ENCODE data around the gene TDRD10.

Gene TDRD10

GRCh38 chr1:154502066-154502743 lies at the start of gene TDRD10, which contains the start of gene SHE:
Gene TDRD10 (plus strand): TSS chr1:154502219. CDS start chr1:154506904, 4,685 bp downstream.
Gene SHE (minus strand): TSS chr1:154502412. CDS start chr1:154502026, 386 bp downstream.
- no peak for DNase-seq (ENCODE audit: low spot score)
- H3K27ac ChIP-seq, result no peak within 1 kb of the TSS
- ChIA-PET POLR2A (ENCODE audit: low non-redundant PET) (no interaction called here), CTCF (interaction anchor here (0.9 kb wide), 1 partner anchor 10 kb away, joined by 4 read pairs; no protein-coding TSS in a partner anchor)
- no peak for TF ChIP-seq CTCF (conservative IDR thresholded peaks at IDR 0.05; ENCODE audit: low read depth)

- H3K27ac ChIP-seq, result peak overlapping the region; percentile 89
- CTCF ChIA-PET, result interaction anchor here (0.6 kb wide), 2 partner anchors 26 to 537 kb away, joined by 4 read pairs; no protein-coding TSS in a partner anchor
- no peak for TF ChIP-seq CTCF (conservative IDR thresholded peaks at IDR 0.05; ENCODE audit: low read depth)
- POLR2A ChIA-PET (ENCODE audit: low non-redundant PET), result no interaction called here
- DNase-seq (ENCODE audit: low spot score), result no peak
These were observed 48.9 kb upstream of the TDRD10 start for GRCh38 chr1:154453161-154453560.

- CTCF ChIA-PET, result interaction anchor here (0.6 kb wide), 2 partner anchors 26 to 536 kb away, joined by 4 read pairs; no protein-coding TSS in a partner anchor
- POLR2A ChIA-PET (ENCODE audit: low non-redundant PET), result no interaction called here
- TF ChIP-seq CTCF (conservative IDR thresholded peaks at IDR 0.05; ENCODE audit: low read depth), result no peak
- H3K27ac ChIP-seq, result peak overlapping the region; percentile 89
- peak; percentile 42 for DNase-seq (ENCODE audit: low spot score)
These were observed 48.3 kb upstream of the TDRD10 start for GRCh38 chr1:154453574-154454352.

- DNase-seq (ENCODE audit: low spot score), result no peak
- CTCF ChIA-PET, result no interaction called here
- H3K27ac ChIP-seq, result peak overlapping the region; percentile 89
- TF ChIP-seq CTCF (conservative IDR thresholded peaks at IDR 0.05; ENCODE audit: low read depth), result no peak
- POLR2A ChIA-PET (ENCODE audit: low non-redundant PET), result interaction anchor here (0.8 kb wide), 1 partner anchor 65 kb away, joined by 3 read pairs; no protein-coding TSS in a partner anchor
These were observed 47.5 kb upstream of the TDRD10 start for GRCh38 chr1:154454386-154455120.

GRCh38 chr1:154456631-154457030 lies 45.4 kb upstream of the TDRD10 start:
- H3K27ac ChIP-seq, result no peak overlapping the region
- TF ChIP-seq CTCF (conservative IDR thresholded peaks at IDR 0.05; ENCODE audit: low read depth), result no peak
- DNase-seq (ENCODE audit: low spot score), result no peak
- ChIA-PET POLR2A (ENCODE audit: low non-redundant PET) (no interaction called here), CTCF (no interaction called here)

- H3K27ac ChIP-seq, result peak overlapping the region; percentile 37; the same call in 1 of the 2 replicates
- CTCF ChIA-PET, result interaction anchor here (0.7 kb wide), 1 partner anchor 56 kb away, joined by 5 read pairs; no protein-coding TSS in a partner anchor
- DNase-seq (ENCODE audit: low spot score), result no peak
- no peak for TF ChIP-seq CTCF (conservative IDR thresholded peaks at IDR 0.05; ENCODE audit: low read depth)
- POLR2A ChIA-PET (ENCODE audit: low non-redundant PET), result no interaction called here
These were observed 42.9 kb upstream of the TDRD10 start for GRCh38 chr1:154459080-154459479.
